HepG2 (cell line): ENCODE results near the gene RAB34. TPM values are rescaled to one million over a fixed set of nuclear protein-coding genes. Genes with fewer than 3 reads are reported as not detected.

Experiments used
- ADNP ChIP-seq: sonication (generic); formaldehyde crosslinking; IDR thresholded peaks from 2 replicates; pipeline ENCODE4 v1.4.0; 2020; ENCODE audit warnings: missing genetic modification reagents
- FOXP4 ChIP-seq: sonication (generic); formaldehyde crosslinking; IDR thresholded peaks from 2 replicates; pipeline ENCODE4 v1.4.0; 2020; ENCODE audit warnings: missing genetic modification reagents
- GMEB2 ChIP-seq: IDR thresholded peaks from 2 replicates; pipeline ENCODE4 v1.6.1; 2016; ENCODE audit warnings: missing biosample characterization, missing genetic modification reagents, low read depth
- HOXA5 ChIP-seq: sonication (generic); formaldehyde crosslinking; IDR thresholded peaks from 2 replicates; pipeline ENCODE4 v1.4.0; 2020; ENCODE audit warnings: missing genetic modification reagents
- KDM5A ChIP-seq: fragments of 200-600 bp; sonication (generic); IDR thresholded peaks from 2 replicates; pipeline ENCODE4 v1.7.0; 2018; ENCODE audit warnings: antibody characterized with exemption, mild to moderate bottlenecking, low read length, borderline replicate concordance
- KDM5B ChIP-seq: sonication (generic); formaldehyde crosslinking; IDR thresholded peaks from 2 replicates; pipeline ENCODE4 v1.4.0; 2020; ENCODE audit warnings: missing genetic modification reagents, mild to moderate bottlenecking, borderline replicate concordance
- MIER3 ChIP-seq: IDR thresholded peaks from 2 replicates; pipeline ENCODE4 v1.6.1; 2016; ENCODE audit warnings: missing compliant biosample characterization, borderline replicate concordance
- MXI1 ChIP-seq: IDR thresholded peaks from 3 replicates; pipeline ENCODE4 v1.6.1; 2012; ENCODE audit warnings: low read depth, low read length, inconsistent platforms, borderline replicate concordance
- NONO ChIP-seq, 2 experiments: fragments of 450-650 bp in 1 of 2; sonication (generic) in 1 of 2; formaldehyde crosslinking in 1 of 2; IDR thresholded peaks in 1 of 2; conservative IDR thresholded peaks in 1 of 2; 2 replicates each; pipeline versions ENCODE4 v1.6.1 to v1.8.0; 2017 to 2022; ENCODE audit warnings: mild to moderate bottlenecking in 1 of 2, missing genetic modification reagents in 1 of 2, moderate library complexity in 1 of 2
- RBFOX2 ChIP-seq: fragments of 200-400 bp; formaldehyde crosslinking; IDR thresholded peaks from 2 replicates; pipeline ENCODE4 v1.6.1; 2017; ENCODE audit warnings: low read depth, mild to moderate bottlenecking, low read length
- RBM22 ChIP-seq: fragments of 200-400 bp; formaldehyde crosslinking; optimal IDR thresholded peaks from 2 replicates; pipeline ENCODE3; 2017; ENCODE audit warnings: mild to moderate bottlenecking, low read length, moderate library complexity
- SALL2 ChIP-seq: sonication (generic); formaldehyde crosslinking; IDR thresholded peaks from 2 replicates; pipeline ENCODE4 v1.8.1; 2023; ENCODE audit warnings: mild to moderate bottlenecking, missing genetic modification reagents, inconsistent platforms
- TEAD2 ChIP-seq: sonication (generic); formaldehyde crosslinking; IDR thresholded peaks from 2 replicates; pipeline ENCODE4 v1.9.0; 2021; ENCODE audit warnings: missing genetic modification reagents
- TP53 ChIP-seq: sonication (generic); formaldehyde crosslinking; conservative IDR thresholded peaks from 2 replicates; pipeline ENCODE4 v1.4.0; 2020; ENCODE audit warnings: missing genetic modification reagents
- ZNF180 ChIP-seq: sonication (generic); formaldehyde crosslinking; IDR thresholded peaks from 2 replicates; pipeline ENCODE4 v1.4.0; 2020; ENCODE audit warnings: low read depth, missing genetic modification reagents, borderline replicate concordance
- ZNF550 ChIP-seq: sonication (generic); formaldehyde crosslinking; IDR thresholded peaks from 2 replicates; pipeline ENCODE4 v1.4.0; 2020; ENCODE audit warnings: mild to moderate bottlenecking, missing genetic modification reagents, borderline replicate concordance
- ZNF761 ChIP-seq: sonication (generic); formaldehyde crosslinking; conservative IDR thresholded peaks from 2 replicates; pipeline ENCODE4 v1.4.0; 2020; ENCODE audit warnings: mild to moderate bottlenecking, missing genetic modification reagents
- ZNF800 ChIP-seq: sonication (generic); formaldehyde crosslinking; IDR thresholded peaks from 2 replicates; pipeline ENCODE4 v1.4.0; 2020; ENCODE audit warnings: missing genetic modification reagents
- polyA plus RNA-seq, 8 experiments: library from polyadenylated mRNA; depleted of rRNA in 3 of 8; stranded (reverse) in 7 of 8; unstranded in 1 of 8; fragments of >200 nt; fragmentation: Illumina TruSeq in 4 of 8; extraction: Trizol in 4 of 8; gene quantifications; 2 replicates each; pipeline versions ENCODE4 v1.2.1 to v1.2.3, GENCODE V29; 2011 to 2016; ENCODE audit warnings: low read depth in 4 of 8, missing spikeins in 1 of 8, mixed read lengths in 1 of 8; ENCODE audit not compliant: insufficient read depth in 1 of 8
- total RNA-seq, 5 experiments: library from RNA; depleted of rRNA; stranded (reverse); fragments of >200 nt; fragmentation: Illumina TruSeq; extraction: Trizol; gene quantifications; 2 replicates each; pipeline ENCODE4 v1.2.3, GENCODE V29; 2016; ENCODE audit warnings: low read depth in 1 of 5
- TF ChIP-seq, protein P1 (sequence below): sonication (generic); formaldehyde crosslinking; IDR thresholded peaks from 2 replicates; pipeline ENCODE4 v1.5.0; 2020; ENCODE audit warnings: missing genetic modification reagents
- TF ChIP-seq, protein P2 (sequence below): sonication (generic); formaldehyde crosslinking; IDR thresholded peaks from 2 replicates; pipeline ENCODE4 v1.4.0; 2020; ENCODE audit warnings: missing genetic modification reagents

Gene RAB34
- total and polyA plus RNA-seq, 2 of the 13 experiments (the other 11 are each of a cell fraction or from before 2014, with no cell fraction given), result 0.49 TPM; not detected in 1

- no peak for TF ChIP-seq GMEB2 (CRISPR knock-in tag)
- no peak for TF ChIP-seq TP53 (CRISPR knock-in tag)
- no peak; the same call in 1 of the 2 replicates for TF ChIP-seq ZNF761 (CRISPR knock-in tag)
- no peak for TF ChIP-seq ZNF550 (CRISPR knock-in tag)
- peak; percentile 76 for TF ChIP-seq SALL2 (CRISPR knock-in tag)
- no peak for TF ChIP-seq ADNP (CRISPR knock-in tag)
- no peak; the same call in 1 of the 2 replicates for TF ChIP-seq HOXA5 (CRISPR knock-in tag)
- 0 out of 3 replicates have a peak, but pooled peaks have one; percentile 5 for TF ChIP-seq MXI1
- TF ChIP-seq RBM22, result peak; percentile 92
- TF ChIP-seq NONO (IDR thresholded peaks at IDR 0.05), result no peak
- TF ChIP-seq NONO (CRISPR knock-in tag; conservative IDR thresholded peaks at IDR 0.05), result peak; percentile 83; the same call in 1 of the 2 replicates
- TF ChIP-seq TEAD2, result no peak
- TF ChIP-seq KDM5B (CRISPR knock-in tag), result peak; percentile 91; the same call in 1 of the 2 replicates
- TF ChIP-seq RBFOX2, result peak; percentile 97
- TF ChIP-seq, protein P1, sequence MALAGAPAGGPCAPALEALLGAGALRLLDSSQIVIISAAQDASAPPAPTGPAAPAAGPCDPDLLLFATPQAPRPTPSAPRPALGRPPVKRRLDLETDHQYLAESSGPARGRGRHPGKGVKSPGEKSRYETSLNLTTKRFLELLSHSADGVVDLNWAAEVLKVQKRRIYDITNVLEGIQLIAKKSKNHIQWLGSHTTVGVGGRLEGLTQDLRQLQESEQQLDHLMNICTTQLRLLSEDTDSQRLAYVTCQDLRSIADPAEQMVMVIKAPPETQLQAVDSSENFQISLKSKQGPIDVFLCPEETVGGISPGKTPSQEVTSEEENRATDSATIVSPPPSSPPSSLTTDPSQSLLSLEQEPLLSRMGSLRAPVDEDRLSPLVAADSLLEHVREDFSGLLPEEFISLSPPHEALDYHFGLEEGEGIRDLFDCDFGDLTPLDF, result peak; percentile 22; the same call in 1 of the 2 replicates
- peak; percentile 87; the same call in 1 of the 2 replicates for TF ChIP-seq ZNF800 (CRISPR knock-in tag)
- TF ChIP-seq KDM5A, result no peak
- no peak; the same call in 1 of the 2 replicates for TF ChIP-seq FOXP4 (CRISPR knock-in tag)
- TF ChIP-seq MIER3 (CRISPR knock-in tag), result no peak
- TF ChIP-seq ZNF180 (CRISPR knock-in tag), result no peak
- TF ChIP-seq, protein P2, sequence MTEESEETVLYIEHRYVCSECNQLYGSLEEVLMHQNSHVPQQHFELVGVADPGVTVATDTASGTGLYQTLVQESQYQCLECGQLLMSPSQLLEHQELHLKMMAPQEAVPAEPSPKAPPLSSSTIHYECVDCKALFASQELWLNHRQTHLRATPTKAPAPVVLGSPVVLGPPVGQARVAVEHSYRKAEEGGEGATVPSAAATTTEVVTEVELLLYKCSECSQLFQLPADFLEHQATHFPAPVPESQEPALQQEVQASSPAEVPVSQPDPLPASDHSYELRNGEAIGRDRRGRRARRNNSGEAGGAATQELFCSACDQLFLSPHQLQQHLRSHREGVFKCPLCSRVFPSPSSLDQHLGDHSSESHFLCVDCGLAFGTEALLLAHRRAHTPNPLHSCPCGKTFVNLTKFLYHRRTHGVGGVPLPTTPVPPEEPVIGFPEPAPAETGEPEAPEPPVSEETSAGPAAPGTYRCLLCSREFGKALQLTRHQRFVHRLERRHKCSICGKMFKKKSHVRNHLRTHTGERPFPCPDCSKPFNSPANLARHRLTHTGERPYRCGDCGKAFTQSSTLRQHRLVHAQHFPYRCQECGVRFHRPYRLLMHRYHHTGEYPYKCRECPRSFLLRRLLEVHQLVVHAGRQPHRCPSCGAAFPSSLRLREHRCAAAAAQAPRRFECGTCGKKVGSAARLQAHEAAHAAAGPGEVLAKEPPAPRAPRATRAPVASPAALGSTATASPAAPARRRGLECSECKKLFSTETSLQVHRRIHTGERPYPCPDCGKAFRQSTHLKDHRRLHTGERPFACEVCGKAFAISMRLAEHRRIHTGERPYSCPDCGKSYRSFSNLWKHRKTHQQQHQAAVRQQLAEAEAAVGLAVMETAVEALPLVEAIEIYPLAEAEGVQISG (CRISPR knock-in tag), result peak; percentile 50; the same call in 1 of the 2 replicates
These were observed 8.1 kb upstream of the RAB34 start (continued) for GRCh38 chr17:28725660-28726225.
